ENCODE measurements around the gene SERPINE2. TPM values are rescaled to one million over a fixed set of nuclear protein-coding genes. Genes with fewer than 3 reads are reported as not detected.
"Not testable (repeated sequence)": the region's sequence is repeated elsewhere in the genome, so short reads cannot be mapped to it uniquely, and the experiment has no call there.

The SERPINE2 gene
- total and polyA plus RNA-seq, 8 donors, result 21.7 to 107 (median 81.8) TPM

- TF ChIP-seq CTCF (IDR thresholded peaks at IDR 0.05), result no peak
- H3K9me3 ChIP-seq, result no peaks in the 10 kb centered on the region
- ATAC-seq, result no peak
Measured at GRCh38 chr2:224009605-224010315, 29.3 kb downstream of the SERPINE2 start.

GRCh38 chr2:224008702-224009261, 30.3 kb downstream of the SERPINE2 start:
- H3K9me3 ChIP-seq, result no peaks in the 10 kb centered on the region
- no peak for TF ChIP-seq CTCF (IDR thresholded peaks at IDR 0.05)
- H3K27ac ChIP-seq, result no peak overlapping the region
- ATAC-seq, result no peak
- H3K4me1 ChIP-seq, result no peaks in the 10 kb centered on the region
- no peak overlapping the region for H3K4me3 ChIP-seq
- no peaks in the 10 kb centered on the region for H3K36me3 ChIP-seq
- intact Hi-C loops (cut with DNase I), result no loop called here
- H3K27me3 ChIP-seq, result peaks cover 0 to 5% of the 10 kb centered on the region in 2 donors
- no peak for DNase-seq

More at GRCh38 chr2:224009605-224010315, 29.3 kb downstream of the SERPINE2 start:
- no peaks in the 10 kb centered on the region for H3K36me3 ChIP-seq
- H3K27ac ChIP-seq, result no peak overlapping the region
- no peak overlapping the region for H3K4me3 ChIP-seq
- H3K4me1 ChIP-seq, result no peaks in the 10 kb centered on the region
- no peak for DNase-seq
- H3K27me3 ChIP-seq, result peaks cover 0 to 5% of the 10 kb centered on the region in 2 donors
- intact Hi-C loops (cut with DNase I), result no loop called here

GRCh38 chr2:224004105-224004695, 34.9 kb downstream of the SERPINE2 start:
- peaks cover 0 to 5% of the 10 kb centered on the region in 2 donors for H3K27me3 ChIP-seq
- no peak for ATAC-seq
- TF ChIP-seq CTCF (IDR thresholded peaks at IDR 0.05), result no peak

GRCh38 chr2:224000662-224001061, 38.4 kb downstream of the SERPINE2 start:
- H3K27ac ChIP-seq, result not testable (repeated sequence)

More at GRCh38 chr2:224004105-224004695, 34.9 kb downstream of the SERPINE2 start:
- peak in 2 of 4 donors; percentile 24 to 54 for DNase-seq
- no peak overlapping the region for H3K27ac ChIP-seq
- intact Hi-C loops (cut with DNase I), result no loop called here
- no peaks in the 10 kb centered on the region for H3K9me3 ChIP-seq
- H3K4me3 ChIP-seq, result no peak overlapping the region
- no peaks in the 10 kb centered on the region for H3K36me3 ChIP-seq
- no peaks in the 10 kb centered on the region for H3K4me1 ChIP-seq

GRCh38 chr2:223999862-224000261, 39.2 kb downstream of the SERPINE2 start:
- Histone ChIP-seq H3K4me1 (no peaks in the 10 kb centered on the region), H3K4me3 (no peak overlapping the region), H3K36me3 (no peaks in the 10 kb centered on the region), H3K9me3 (no peaks in the 10 kb centered on the region), H3K27me3 (no peaks in the 10 kb centered on the region), H3K27ac (no peak overlapping the region)
- intact Hi-C loops (cut with DNase I), result no loop called here
- no peak for TF ChIP-seq CTCF (IDR thresholded peaks at IDR 0.05)
- DNase-seq (no peak), ATAC-seq (no peak)

More at GRCh38 chr2:224000662-224001061, 38.4 kb downstream of the SERPINE2 start:
- H3K9me3 ChIP-seq; DNase-seq; H3K27me3 ChIP-seq; ATAC-seq; H3K36me3 ChIP-seq; H3K4me3 ChIP-seq; intact Hi-C loops (cut with DNase I); H3K4me1 ChIP-seq: not testable (repeated sequence)
